GM12872 (cell line): ENCODE measurements around the gene TPK1.

Source experiments
- CTCF ChIP-seq: IDR thresholded peaks from 3 replicates; pipeline ENCODE4 v1.5.1; 2011; ENCODE audit warnings: low read depth, mild to moderate bottlenecking, low read length, moderate library complexity; ENCODE audit not compliant: insufficient read depth

Gene TPK1

DNA sequence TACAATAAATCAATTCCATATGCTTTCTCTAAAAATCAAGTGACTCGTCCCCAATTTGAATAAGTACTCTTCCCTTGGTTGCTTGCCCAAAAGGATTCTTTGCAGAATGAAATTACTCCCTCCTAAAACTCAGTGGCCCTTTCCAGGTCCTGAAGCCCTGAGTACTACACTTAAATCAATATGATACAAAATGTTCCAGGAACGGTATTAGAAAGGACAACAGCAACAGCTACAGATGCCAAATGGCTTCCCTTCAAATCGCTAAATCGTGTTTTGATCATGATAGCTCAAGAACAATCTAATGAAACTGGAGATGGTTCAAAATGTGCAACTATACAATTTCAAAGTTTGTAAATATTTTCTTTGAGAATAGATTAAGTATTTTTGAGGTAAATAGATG lies 59.4 kb downstream of the TPK1 start:
- TF ChIP-seq CTCF: no peak

GRCh38 chr7:144775749-144776148 lies 60.1 kb downstream of the TPK1 start:
- no peak for TF ChIP-seq CTCF

- no peak for TF ChIP-seq CTCF
Observed at GRCh38 chr7:144771927-144772326, 63.9 kb downstream of the TPK1 start.

GRCh38 chr7:144771174-144771573 lies 64.7 kb downstream of the TPK1 start:
- no peak for TF ChIP-seq CTCF

DNA sequence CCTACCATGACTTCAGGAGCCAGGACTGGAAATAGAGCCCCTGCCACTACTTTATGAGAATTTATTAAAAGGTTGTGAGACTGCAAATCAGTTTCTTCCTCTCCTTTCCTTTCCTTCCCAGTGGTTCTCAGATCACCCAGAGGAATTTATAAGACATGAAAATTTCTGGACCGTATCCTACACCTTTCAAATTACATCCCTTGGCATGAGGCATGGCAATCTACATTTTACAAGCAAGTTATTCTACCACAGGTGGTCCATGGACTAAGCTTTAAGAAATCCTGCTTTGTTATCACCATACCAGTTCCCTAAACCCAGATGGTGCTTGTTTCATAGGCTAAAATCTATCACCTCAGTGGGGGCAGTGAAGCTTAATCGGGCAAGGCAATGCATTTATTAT lies 66.5 kb downstream of the TPK1 start:
- no peak for TF ChIP-seq CTCF

- TF ChIP-seq CTCF: no peak
Observed at GRCh38 chr7:144768633-144769032, 67.2 kb downstream of the TPK1 start.

DNA sequence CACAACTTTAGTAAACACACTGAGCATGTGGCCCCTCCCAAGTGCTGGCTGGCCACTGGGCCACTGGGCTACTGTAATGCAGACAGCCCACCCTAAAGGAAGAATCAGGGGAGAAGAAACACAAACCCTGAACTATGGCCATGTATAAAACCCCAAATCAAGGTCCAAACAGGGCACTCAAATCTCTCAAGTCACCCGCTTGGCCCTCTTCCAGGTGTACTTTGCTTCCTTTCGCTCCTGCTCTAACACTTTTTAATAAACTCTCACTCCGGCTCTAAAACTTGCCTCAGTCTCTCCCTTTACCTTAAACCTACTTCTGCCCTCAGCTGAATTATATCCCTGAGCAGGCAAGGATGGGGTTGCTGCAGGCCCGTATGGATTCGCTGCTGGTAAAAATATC lies 72.6 kb downstream of the TPK1 start:
- TF ChIP-seq CTCF: no peak

DNA sequence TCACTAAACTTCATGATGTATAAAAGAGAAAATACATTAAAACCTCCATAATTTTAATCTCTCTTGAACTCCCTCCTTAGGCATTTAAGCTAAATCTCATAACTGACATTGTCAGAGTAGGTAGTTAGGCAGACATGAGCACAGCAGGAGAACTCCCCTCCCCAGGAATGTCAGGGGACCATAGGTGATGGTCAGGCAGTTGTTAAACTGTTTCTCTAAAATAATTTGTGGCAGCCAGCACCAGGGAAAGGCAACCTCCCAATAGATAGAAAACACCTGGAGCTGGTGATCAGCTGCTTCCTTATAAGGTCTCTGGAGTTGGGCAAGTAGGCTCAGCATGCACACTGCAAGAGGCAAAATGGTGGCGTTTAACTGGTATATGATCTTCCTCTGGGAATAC lies 73.0 kb downstream of the TPK1 start:
- no peak for TF ChIP-seq CTCF
